ENCODE data around the gene FAM168A.

FAM168A gene

DNA sequence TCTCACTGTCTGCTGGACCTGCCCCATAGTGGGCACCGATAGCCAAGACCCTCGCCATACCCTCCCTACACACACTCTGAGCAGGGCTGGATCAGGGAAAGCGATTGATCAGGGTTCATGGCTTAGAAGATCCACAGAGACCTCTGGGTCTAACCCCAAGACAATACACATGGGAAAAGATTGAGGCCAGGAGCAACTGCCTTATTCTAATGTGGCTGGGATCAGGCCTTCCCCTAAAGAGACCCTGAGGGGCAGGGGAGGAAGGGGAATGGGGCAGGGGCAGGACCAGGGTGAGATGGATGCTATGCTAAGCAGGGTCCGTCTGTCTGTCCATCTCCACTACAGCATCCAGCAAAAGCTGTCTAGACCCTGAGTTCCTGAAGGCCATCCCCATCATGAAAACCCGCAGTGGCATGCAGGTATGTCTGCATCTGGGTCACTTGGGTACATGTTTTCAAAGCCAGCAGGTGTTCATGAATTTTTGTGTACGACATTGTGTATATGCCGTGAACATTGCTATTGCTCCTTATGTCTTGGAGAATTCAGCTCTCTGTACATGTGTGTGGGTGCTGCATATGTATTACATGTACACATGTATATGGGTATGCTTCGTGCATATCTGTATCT, 237.1 kb downstream of the FAM168A start:
- DNase-seq, result no peak

DNA sequence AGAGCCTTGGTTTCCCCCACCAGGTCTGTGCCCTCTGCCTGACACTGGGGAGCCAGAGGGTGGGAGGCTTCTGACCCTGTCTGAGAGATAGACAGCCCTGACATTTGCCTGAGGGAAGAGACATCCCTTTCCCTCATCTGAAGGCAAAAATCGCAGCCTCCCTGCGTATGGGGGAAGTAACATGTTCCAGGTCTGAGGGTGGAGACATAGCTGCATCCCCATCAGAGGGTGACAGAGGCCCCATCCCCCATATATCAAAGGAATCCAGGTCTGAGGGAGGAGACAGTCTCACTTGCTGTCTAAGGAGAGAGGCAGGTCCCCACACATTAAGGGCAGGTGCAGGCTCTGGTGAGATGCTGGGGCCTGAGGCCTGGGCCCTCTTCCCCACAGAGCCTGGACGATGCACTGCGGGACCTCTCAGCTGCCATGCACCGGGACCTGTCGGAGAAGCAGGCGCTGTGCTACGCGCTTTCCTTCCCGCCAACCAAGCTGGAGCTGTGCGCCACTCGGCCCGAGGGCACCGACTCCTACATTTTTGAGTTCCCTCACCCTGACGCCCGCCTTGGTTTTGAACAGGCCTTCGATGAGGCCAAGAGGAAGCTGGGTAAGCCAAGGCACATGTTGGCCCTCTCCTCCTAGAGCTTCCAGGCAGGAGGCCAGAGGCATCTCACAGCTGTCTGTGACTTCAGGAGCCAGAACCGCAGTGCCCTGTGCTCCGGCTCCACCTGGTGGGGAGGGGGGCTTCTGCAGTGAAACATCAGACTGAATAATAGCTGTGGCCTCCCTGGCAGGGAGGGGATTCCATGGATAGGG, 237.8 kb downstream of the FAM168A start:
- DNase-seq, result peak; percentile 23

DNA sequence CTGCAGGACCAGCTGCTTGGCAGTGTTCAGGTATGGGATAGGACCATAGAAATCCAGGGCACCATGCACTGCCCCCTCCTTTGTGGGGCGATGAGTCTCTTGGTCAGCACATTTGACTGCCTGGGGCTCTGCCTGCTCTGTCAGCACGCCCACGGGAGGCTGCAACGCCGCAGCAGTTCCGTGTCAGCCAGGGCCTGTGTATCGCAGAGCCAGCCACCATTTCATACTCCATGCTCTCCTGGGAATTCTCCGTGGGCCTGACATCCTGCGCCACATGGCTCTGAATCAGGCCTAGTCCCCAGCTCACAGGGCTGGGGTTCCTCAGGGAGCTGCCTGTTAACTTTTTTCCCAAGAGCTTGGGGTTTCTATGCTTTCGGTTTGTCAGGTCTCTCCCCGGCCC, 238.6 kb downstream of the FAM168A start:
- DNase-seq, result no peak

DNA sequence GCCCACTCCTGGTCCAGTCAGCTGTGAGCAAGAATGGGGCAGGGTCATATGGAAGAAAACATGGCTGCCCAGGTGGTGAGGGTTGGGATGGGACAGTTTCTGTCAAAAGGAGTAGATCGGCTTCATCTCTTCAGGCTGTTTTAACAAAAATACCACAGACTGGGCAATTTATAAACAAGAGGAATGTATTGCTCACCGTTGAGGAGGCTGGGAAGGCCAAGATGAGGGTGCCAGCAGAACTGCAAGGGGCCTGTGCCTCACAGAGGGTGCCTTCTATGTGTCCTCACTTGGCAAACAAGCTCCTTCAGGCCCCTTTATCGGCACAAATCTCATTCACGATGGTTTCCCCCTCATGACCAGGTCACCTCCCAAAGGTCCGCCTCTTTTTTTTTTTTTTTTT, 239.8 kb downstream of the FAM168A start:
- DNase-seq, result no peak

DNA sequence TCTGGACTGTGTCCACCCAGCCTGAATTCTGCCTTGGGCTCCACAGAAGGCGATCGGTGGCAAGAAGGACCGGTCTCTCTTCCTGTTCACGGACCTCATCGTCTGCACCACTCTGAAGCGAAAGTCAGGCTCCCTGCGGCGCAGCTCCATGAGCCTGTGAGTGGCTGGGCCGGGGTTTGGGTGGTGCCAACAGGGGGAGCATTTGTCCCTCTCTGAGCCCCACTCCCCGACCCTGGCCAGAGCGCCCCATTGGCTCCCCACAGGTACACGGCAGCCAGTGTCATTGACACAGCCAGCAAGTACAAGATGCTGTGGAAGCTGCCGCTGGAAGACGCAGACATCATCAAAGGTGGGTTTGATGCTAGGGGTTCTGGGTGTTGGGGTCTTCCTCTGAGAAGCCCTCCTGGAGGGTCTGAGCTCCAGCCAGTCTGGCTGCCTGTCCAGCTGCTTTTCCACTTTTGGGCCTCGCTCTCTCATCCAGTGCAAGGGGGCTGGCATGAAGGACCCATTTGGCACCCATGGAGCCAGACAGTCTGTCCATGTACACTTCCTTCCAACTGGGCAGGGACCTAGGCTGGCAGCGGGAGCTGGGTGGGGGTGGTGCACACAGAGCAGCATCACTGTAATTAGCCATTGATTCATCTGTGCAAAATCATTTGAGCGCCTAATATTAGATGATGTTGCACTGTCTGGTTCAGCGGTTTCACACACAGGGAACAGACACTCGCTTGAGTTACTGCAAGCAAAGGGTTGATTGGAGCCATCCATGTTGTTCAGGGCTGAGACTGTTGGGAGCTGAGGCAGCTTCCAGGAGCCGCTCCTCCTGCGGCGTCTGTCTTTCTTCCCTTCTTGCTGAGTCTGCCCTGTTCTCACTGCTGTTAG, 240.7 kb downstream of the FAM168A start:
- no peak for DNase-seq

DNA sequence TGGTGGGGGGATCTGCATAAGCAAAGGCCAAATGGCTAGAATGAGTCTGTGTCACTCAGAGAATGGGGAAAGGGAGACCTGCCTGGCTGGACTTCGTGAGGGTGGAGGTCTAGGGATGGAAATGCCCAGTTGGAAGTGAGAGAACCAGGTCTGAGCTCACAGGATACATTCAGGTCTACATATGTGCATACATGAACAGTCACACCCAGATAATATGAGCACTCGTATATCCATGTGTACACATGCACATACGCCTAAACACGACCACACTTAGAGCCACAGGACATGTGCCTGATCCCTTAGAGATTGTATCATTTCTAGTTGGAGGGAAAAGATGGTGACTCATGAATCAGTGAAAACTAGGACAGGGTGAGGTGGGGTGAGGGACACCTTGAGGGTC, 242.8 kb downstream of the FAM168A start:
- DNase-seq, result no peak

DNA sequence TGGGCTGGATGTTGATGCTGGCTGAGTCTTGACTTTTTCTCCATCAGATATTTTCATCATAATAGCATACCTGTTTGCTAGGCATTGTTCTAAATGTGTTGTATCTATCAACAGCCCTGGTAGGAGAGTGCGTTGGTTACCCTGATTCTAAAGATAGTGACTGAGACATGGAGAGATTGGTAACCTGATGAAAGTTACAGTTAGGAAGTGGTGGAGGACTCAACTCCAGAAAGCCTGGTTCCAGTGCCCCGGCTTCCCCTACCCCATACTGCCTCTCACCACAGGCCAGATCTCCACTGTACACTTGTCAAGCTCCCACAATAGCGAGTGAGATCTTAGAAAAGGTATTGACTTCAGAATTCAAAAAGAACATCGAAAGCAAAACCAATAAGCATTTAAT, 244.5 kb downstream of the FAM168A start:
- DNase-seq, result no peak

DNA sequence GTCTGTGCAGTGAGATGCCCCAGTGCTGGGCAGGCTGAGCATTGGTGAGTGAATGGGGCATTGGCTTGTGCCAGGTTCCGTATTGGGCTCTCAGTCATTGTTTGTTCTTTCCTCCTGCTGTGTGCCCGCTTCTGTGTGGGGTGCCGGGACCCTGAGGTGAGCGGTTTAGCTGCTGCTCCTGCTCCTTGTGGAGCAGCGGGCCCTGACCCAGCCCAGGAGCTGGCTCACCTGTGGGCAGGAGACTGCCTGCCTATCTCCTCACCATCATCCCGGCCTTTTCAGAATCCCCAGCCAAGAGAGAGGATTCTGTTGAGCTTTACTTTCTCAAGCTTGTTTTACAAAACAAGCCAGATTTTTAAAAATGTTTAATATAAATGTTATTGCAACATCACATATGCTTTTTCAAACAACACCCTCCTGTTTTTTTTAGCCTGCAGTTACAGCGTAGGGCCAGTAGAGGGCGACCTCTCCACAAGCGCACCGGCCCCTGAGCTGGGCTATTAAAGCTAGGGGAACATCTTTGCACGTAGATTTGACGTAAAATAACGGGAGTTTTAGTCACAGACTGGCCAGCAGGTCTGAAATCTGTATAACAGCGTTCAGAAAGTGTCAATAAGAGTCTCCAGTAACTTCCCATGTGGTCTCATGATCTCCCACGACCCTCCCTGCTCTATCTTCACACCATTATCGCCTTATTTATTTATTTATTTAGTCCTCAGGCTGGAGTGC, 246.8 kb downstream of the FAM168A start:
- DNase-seq, result peak; percentile 63
